Naive thymus-derived CD4-positive, alpha-beta T cell (primary cell): ENCODE results near the gene ELOB. TPM values are rescaled to one million over a fixed set of nuclear protein-coding genes. Genes with fewer than 3 reads are reported as not detected.

Source experiments
- ATAC-seq: fragments of 150-1000 bp; cut with Tn5 transposase; 2 replicates; pipeline ENCODE4 v1.10.0; 2021; ENCODE audit warnings: mild to moderate bottlenecking, moderate library complexity
- CTCF ChIA-PET: fragments of 350-600 bp; sonication (Branson Sonifier 250); formaldehyde crosslinking; loops from one replicate; lab custom pipeline; 2021; ENCODE audit warnings: antibody characterized with exemption; lab: Charles Lee
- POLR2A ChIA-PET: fragments of 350-600 bp; sonication (Branson Sonifier 250); formaldehyde crosslinking; loops from one replicate; lab custom pipeline; 2021; ENCODE audit warnings: antibody characterized with exemption, inconsistent platforms; lab: Charles Lee
- DNase-seq, 9 donors: peaks; one replicate each; pipeline versions ENCODE4 v3.0.0 to v3.0.0-alpha.2; 2020 to 2022; ENCODE audit warnings: mixed read lengths in 1 of 9
- H3K27ac ChIP-seq: one replicate; pipeline ENCODE4 v1.7.0; 2013; ENCODE audit warnings: mild to moderate bottlenecking, low read depth, low read length, moderate library complexity
- H3K27me3 ChIP-seq, 2 donors: one replicate each; pipeline ENCODE4 v1.7.0; 2013; ENCODE audit warnings: low read length in 2 of 2, mild to moderate bottlenecking in 2 of 2, moderate library complexity in 2 of 2; ENCODE audit not compliant: control insufficient read depth in 2 of 2, insufficient read depth in 2 of 2
- H3K36me3 ChIP-seq, 3 experiments: 1 replicate in 2 of 3; 2 replicates in 1 of 3; pipeline ENCODE4 v1.7.0; 2013; ENCODE audit warnings: low read length in 3 of 3, mild to moderate bottlenecking in 3 of 3, moderate library complexity in 1 of 3; ENCODE audit not compliant: insufficient read depth in 3 of 3, control insufficient read depth in 2 of 3
- H3K4me1 ChIP-seq, 2 donors: one replicate each; pipeline ENCODE4 v1.7.0; 2013; ENCODE audit warnings: low read length in 2 of 2, mild to moderate bottlenecking in 2 of 2, moderate library complexity in 1 of 2; ENCODE audit not compliant: control insufficient read depth in 2 of 2, insufficient read depth in 2 of 2
- H3K4me3 ChIP-seq: 2 replicates; pipeline ENCODE4 v1.7.0; 2013; ENCODE audit warnings: mild to moderate bottlenecking, low read length
- H3K9me3 ChIP-seq, 3 experiments: 1 replicate in 2 of 3; 2 replicates in 1 of 3; pipeline ENCODE4 v1.7.0; 2013; ENCODE audit warnings: low read length in 3 of 3; ENCODE audit not compliant: control insufficient read depth in 2 of 3
- H3K27ac Mint-ChIP-seq, 9 donors: one replicate each; pipeline ENCODE4 v1.8.0; 2020 to 2022; ENCODE audit warnings: mixed read lengths in 9 of 9, mild to moderate bottlenecking in 8 of 9, moderate library complexity in 5 of 9, inconsistent platforms in 2 of 9
- H3K27me3 Mint-ChIP-seq, 5 donors: one replicate each; pipeline ENCODE4 v1.8.0; 2021 to 2022; ENCODE audit warnings: mixed read lengths in 5 of 5, mild to moderate bottlenecking in 1 of 5
- H3K36me3 Mint-ChIP-seq, 5 donors: one replicate each; pipeline ENCODE4 v1.8.0; 2020 to 2022; ENCODE audit warnings: mixed read lengths in 5 of 5, mild to moderate bottlenecking in 3 of 5, inconsistent platforms in 1 of 5
- H3K4me1 Mint-ChIP-seq, 7 donors: one replicate each; pipeline ENCODE4 v1.8.0; 2020 to 2022; ENCODE audit warnings: mixed read lengths in 7 of 7, mild to moderate bottlenecking in 3 of 7, inconsistent platforms in 1 of 7
- H3K4me3 Mint-ChIP-seq, 10 donors: one replicate each; pipeline ENCODE4 v1.8.0; 2020 to 2022; ENCODE audit warnings: mild to moderate bottlenecking in 10 of 10, mixed read lengths in 10 of 10, moderate library complexity in 6 of 10, inconsistent platforms in 2 of 10
- H3K9me3 Mint-ChIP-seq, 11 donors: one replicate each; pipeline ENCODE4 v1.8.0; 2020 to 2022; ENCODE audit warnings: mixed read lengths in 11 of 11, mild to moderate bottlenecking in 4 of 11, inconsistent platforms in 1 of 11, moderate library complexity in 1 of 11
- intact Hi-C, 2 donors: fragments of 100-400 bp; cut with micrococcal nuclease; formaldehyde crosslinking; loops; one replicate each; pipeline ENCODE4 v1.15.1; 2023
- polyA plus RNA-seq, 2 donors: library from polyadenylated mRNA; unstranded; fragments of 300-500 nt; fragmentation: Illumina TruSeq; gene quantifications; one replicate each; pipeline ENCODE4 v1.2.3, GENCODE V29; 2021
- total RNA-seq, 6 experiments: library from RNA in 5 of 6; stranded (reverse) in 5 of 6; gene quantifications; 1 replicate in 5 of 6; 2 replicates in 1 of 6; pipeline ENCODE4 v1.2.3 and lab custom pipeline; 2021 to 2026

ELOB gene
- total and polyA plus RNA-seq, 7 experiments from 2014 or later, result 65.3 to 252 (median 127) TPM

GRCh38 chr16:2803545-2804195 lies 26.6 kb upstream of the ELOB start:
- no peaks in the 10 kb centered on the region for H3K27me3 ChIP-seq
- no peak for ATAC-seq
- ChIA-PET POLR2A (interaction anchor here (0.5 to 0.7 kb wide), 2 partner anchors 55 to 1534 kb away, joined by 3 read pairs; no protein-coding TSS in a partner anchor), CTCF (no interaction called here)
- no peak overlapping the region for H3K27ac ChIP-seq
- Mint-ChIP-seq H3K27ac (no peak overlapping the region), H3K9me3 (peaks cover 0 to 20% (median 10%) of the 10 kb centered on the region in 11 donors), H3K36me3 (peaks cover 0 to 10% (median 0%) of the 10 kb centered on the region in 5 donors), H3K4me1 (peaks cover 0 to 2% (median 0%) of the 10 kb centered on the region in 7 donors), H3K27me3 (peaks cover 7 to 17% (median 11%) of the 10 kb centered on the region in 5 donors), H3K4me3 (no peak overlapping the region)
- DNase-seq, result no peak
- H3K9me3 ChIP-seq, result peaks cover 0 to 13% (median 0%) of the 10 kb centered on the region in 3 experiments
- H3K36me3 ChIP-seq, result no peaks in the 10 kb centered on the region
- intact Hi-C loops, result no loop called here
- H3K4me1 ChIP-seq, result no peaks in the 10 kb centered on the region
- no peak overlapping the region for H3K4me3 ChIP-seq

DNA sequence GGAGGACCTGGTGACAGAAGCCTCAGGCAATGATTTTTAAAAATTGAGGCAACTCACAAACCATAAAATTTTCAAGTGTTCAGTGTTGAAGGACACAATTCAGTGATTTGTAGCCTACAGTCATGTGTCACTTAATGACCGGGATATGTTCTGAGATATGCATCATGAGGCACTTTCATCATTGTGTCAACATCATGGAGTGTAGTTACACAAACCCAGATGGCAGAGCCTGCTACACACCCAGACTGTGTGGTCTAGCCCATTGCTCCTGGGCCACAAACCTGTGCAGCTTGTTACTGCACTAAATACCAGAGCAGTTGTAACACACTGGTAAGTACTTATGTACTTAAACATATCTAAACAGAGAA lies 22.8 kb upstream of the ELOB start:
- DNase-seq, result no peak
- H3K9me3 ChIP-seq, result peaks cover 0 to 13% (median 0%) of the 10 kb centered on the region in 3 experiments

DNA sequence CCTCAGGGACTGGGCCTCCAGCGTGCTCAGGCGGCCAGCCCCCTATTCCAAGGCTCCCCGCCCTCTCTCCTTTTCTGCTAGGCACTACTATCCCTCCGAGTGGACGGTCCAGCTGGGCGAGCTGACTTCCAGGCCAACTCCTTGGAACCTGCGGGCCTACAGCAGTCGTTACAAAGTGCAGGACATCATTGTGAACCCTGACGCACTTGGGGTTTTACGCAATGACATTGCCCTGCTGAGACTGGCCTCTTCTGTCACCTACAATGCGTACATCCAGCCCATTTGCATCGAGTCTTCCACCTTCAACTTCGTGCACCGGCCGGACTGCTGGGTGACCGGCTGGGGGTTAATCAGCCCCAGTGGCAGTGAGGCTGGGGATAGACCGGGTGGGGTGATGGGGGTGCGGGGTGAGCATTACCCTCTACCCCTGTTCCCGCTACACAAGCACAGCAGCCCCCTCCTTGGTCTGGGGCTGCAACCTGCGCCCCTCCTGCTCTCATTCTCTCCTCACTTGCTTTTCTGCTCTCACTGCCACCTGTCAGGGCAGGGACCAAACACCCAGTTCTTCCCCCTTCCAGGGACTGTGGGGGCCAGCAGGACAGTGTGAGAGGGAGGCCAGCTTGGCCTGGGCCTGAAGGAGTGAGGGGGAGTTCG lies 22.3 kb upstream of the ELOB start:
- Histone ChIP-seq H3K4me1 (no peaks in the 10 kb centered on the region), H3K9me3 (peaks cover 0 to 8% (median 0%) of the 10 kb centered on the region in 3 experiments), H3K27me3 (no peaks in the 10 kb centered on the region), H3K4me3 (no peak overlapping the region), H3K36me3 (no peaks in the 10 kb centered on the region), H3K27ac (no peak overlapping the region)
- H3K27me3 Mint-ChIP-seq, result peaks cover 5 to 19% (median 5%) of the 10 kb centered on the region in 5 donors
- ATAC-seq (no peak), DNase-seq (no peak)
- ChIA-PET POLR2A (interaction anchor here (1.0 kb wide), 1 partner anchor 81 kb away, joined by 6 read pairs; no protein-coding TSS in a partner anchor), CTCF (no interaction called here)
- peaks cover 0 to 17% (median 7%) of the 10 kb centered on the region in 11 donors for H3K9me3 Mint-ChIP-seq
- intact Hi-C loops, result no loop called here
- no peak overlapping the region for H3K4me3 Mint-ChIP-seq
- H3K36me3 Mint-ChIP-seq, result peaks cover 0 to 9% (median 0%) of the 10 kb centered on the region in 5 donors
- H3K27ac Mint-ChIP-seq, result no peak overlapping the region
- H3K4me1 Mint-ChIP-seq, result peaks cover 0 to 2% (median 0%) of the 10 kb centered on the region in 7 donors

More for the DNA sequence above, 22.8 kb upstream of the ELOB start:
- Mint-ChIP-seq H3K36me3 (peaks cover 0 to 9% (median 0%) of the 10 kb centered on the region in 5 donors), H3K4me3 (no peak overlapping the region), H3K27ac (no peak overlapping the region), H3K4me1 (peaks cover 0 to 2% (median 0%) of the 10 kb centered on the region in 7 donors), H3K9me3 (peaks cover 0 to 18% (median 10%) of the 10 kb centered on the region in 11 donors), H3K27me3 (peaks cover under 1 to 14% (median 5%) of the 10 kb centered on the region in 5 donors)
- ATAC-seq, result peak; percentile 47
- Histone ChIP-seq H3K4me3 (no peak overlapping the region), H3K4me1 (no peaks in the 10 kb centered on the region), H3K36me3 (no peaks in the 10 kb centered on the region), H3K27ac (no peak overlapping the region), H3K27me3 (no peaks in the 10 kb centered on the region)
- ChIA-PET POLR2A (interaction anchor here (1.0 kb wide), 1 partner anchor 82 kb away, joined by 6 read pairs; no protein-coding TSS in a partner anchor), CTCF (interaction anchor here (0.6 kb wide), 1 partner anchor 659 kb away, joined by 4 read pairs; no protein-coding TSS in a partner anchor)
- intact Hi-C loops, result no loop called here

DNA sequence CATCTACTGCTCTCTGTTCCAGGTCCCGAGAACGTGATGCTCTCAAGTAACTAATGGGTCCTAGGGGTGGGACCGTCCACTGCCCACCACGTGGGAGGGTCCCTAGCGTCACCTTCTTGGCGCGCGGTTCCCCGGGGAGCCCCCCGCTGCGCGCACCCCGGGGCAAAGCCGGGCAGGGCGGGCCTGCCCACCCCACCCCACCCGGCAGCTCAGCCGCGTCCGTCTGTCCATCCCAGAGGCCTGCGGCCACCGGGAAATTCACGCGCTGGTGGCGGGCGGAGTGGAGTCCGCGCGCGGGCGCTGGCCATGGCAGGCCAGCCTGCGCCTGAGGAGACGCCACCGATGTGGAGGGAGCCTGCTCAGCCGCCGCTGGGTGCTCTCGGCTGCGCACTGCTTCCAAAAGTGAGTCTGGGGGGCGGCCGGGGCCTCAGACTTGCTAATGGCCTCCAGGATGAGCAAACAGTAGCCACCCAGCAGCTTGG lies 21.7 kb upstream of the ELOB start:
- CTCF ChIA-PET, result no interaction called here
- H3K4me1 ChIP-seq, result no peaks in the 10 kb centered on the region

DNA sequence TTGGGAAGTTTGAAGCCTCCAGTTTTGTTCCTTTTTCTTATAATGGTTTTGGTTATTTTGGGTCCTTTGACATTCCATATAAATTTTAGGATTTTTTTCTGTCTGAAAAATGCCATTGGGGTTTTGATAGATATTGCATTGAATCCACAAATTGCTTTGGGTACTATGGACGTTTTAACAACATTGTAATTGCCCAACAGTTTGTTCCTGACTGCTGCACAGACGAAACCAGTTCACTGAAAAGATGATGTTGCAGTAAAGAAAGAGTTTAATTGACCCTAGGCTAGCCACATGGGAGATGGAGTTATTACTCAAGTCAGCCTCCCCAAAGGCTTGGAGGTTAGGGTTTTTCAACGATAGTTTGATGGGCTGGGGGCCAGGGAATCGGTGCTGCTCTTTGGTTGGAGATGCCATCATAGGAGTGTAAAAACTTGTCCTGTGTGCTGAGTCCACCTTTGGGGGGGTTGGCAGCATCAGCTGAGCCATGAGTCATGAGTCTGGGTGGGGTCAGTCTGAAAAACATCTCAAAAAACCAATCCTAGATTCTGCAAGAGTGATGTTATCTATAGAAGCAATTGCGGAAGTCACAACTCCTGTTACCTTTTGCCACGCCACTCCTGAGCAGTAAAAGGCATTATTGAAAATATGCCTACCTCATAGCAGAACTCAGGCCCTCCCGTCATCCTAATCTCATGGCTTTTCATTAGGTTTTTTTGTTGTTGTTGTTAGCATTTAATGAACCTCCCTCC lies 18.5 kb upstream of the ELOB start:
- H3K9me3 Mint-ChIP-seq, result no peaks in the 10 kb centered on the region
- ATAC-seq, result peak; percentile 34
- no peak for DNase-seq
- CTCF ChIA-PET, result no interaction called here
- Histone ChIP-seq H3K27me3 (no peaks in the 10 kb centered on the region), H3K36me3 (no peaks in the 10 kb centered on the region), H3K9me3 (no peaks in the 10 kb centered on the region), H3K4me1 (no peaks in the 10 kb centered on the region), H3K27ac (no peak overlapping the region), H3K4me3 (no peak overlapping the region)
- peak overlapping the region in 1 of 9 donors; percentile 34 for H3K27ac Mint-ChIP-seq
- peaks cover 5 to 36% (median 28%) of the 10 kb centered on the region in 5 donors for H3K27me3 Mint-ChIP-seq
- POLR2A ChIA-PET, result no interaction called here
- no peaks in the 10 kb centered on the region for H3K36me3 Mint-ChIP-seq
- no peak overlapping the region for H3K4me3 Mint-ChIP-seq
- no peaks in the 10 kb centered on the region for H3K4me1 Mint-ChIP-seq
- intact Hi-C loops, result no loop called here

More for the DNA sequence above, 21.7 kb upstream of the ELOB start:
- no peak overlapping the region for H3K4me3 Mint-ChIP-seq
- ATAC-seq (no peak), DNase-seq (no peak)
- Histone ChIP-seq H3K27me3 (no peaks in the 10 kb centered on the region), H3K9me3 (peaks cover 0 to 2% (median 0%) of the 10 kb centered on the region in 3 experiments), H3K4me3 (no peak overlapping the region), H3K27ac (no peak overlapping the region), H3K36me3 (no peaks in the 10 kb centered on the region)
- H3K4me1 Mint-ChIP-seq, result peaks cover 0 to 2% (median 0%) of the 10 kb centered on the region in 7 donors
- POLR2A ChIA-PET, result no interaction called here
- peaks cover 5 to 23% (median 10%) of the 10 kb centered on the region in 5 donors for H3K27me3 Mint-ChIP-seq
- peaks cover 0 to 11% (median 3%) of the 10 kb centered on the region in 11 donors for H3K9me3 Mint-ChIP-seq
- no peak overlapping the region for H3K27ac Mint-ChIP-seq
- H3K36me3 Mint-ChIP-seq, result peaks cover 0 to 6% (median 0%) of the 10 kb centered on the region in 5 donors
- intact Hi-C loops, result no loop called here

- H3K27ac ChIP-seq, result no peak overlapping the region
- no peaks in the 10 kb centered on the region for H3K4me1 ChIP-seq
- H3K27ac Mint-ChIP-seq, result no peak overlapping the region
- no peaks in the 10 kb centered on the region for H3K9me3 Mint-ChIP-seq
- H3K4me3 Mint-ChIP-seq, result no peak overlapping the region
- ATAC-seq (no peak), DNase-seq (no peak)
- no peak overlapping the region for H3K4me3 ChIP-seq
- no peaks in the 10 kb centered on the region for H3K27me3 ChIP-seq
- ChIA-PET POLR2A (no interaction called here), CTCF (no interaction called here)
- no peaks in the 10 kb centered on the region for H3K36me3 ChIP-seq
- no peaks in the 10 kb centered on the region for H3K36me3 Mint-ChIP-seq
- H3K4me1 Mint-ChIP-seq, result no peaks in the 10 kb centered on the region
- H3K9me3 ChIP-seq, result no peaks in the 10 kb centered on the region
- intact Hi-C loops, result no loop called here
- H3K27me3 Mint-ChIP-seq, result peaks cover 5 to 40% (median 28%) of the 10 kb centered on the region in 5 donors
These were observed 15.9 kb upstream of the ELOB start for GRCh38 chr16:2792940-2793339.
